ENCODE measurements around the gene BAD. TPM values are rescaled to one million over a fixed set of nuclear protein-coding genes. Genes with fewer than 3 reads are reported as not detected.

Gene BAD
- total and polyA plus RNA-seq, 3 experiments from 2014 or later: 40.4 to 56.5 (median 40.9) TPM

- Mint-ChIP-seq H3K4me3 (peak overlapping the region; percentile 85 to 97 (median 88)), H3K27ac (peak overlapping the region in 7 of 8 donors; percentile 86 to 96 (median 93)), H3K4me1 (peaks cover 41 to 72% (median 53%) of the 10 kb centered on the region in 3 donors), H3K27me3 (peaks cover 0 to 2% of the 10 kb centered on the region in 2 donors), H3K36me3 (peaks cover 0 to 10% (median 0%) of the 10 kb centered on the region in 3 donors), H3K9me3 (no peaks in the 10 kb centered on the region)
- Histone ChIP-seq H3K4me1 (ENCODE audit: insufficient read depth, low read length) (peaks cover 59% of the 10 kb centered on the region), H3K27me3 (ENCODE audit: insufficient read depth, low read length, poor library complexity, severe bottlenecking) (no peaks in the 10 kb centered on the region), H3K9me3 (ENCODE audit: low read length) (no peaks in the 10 kb centered on the region), H3K4me3 (ENCODE audit: low read length) (peak overlapping the region; percentile 70), H3K36me3 (ENCODE audit: insufficient read depth, low read length) (peaks cover 2% of the 10 kb centered on the region), H3K27ac (ENCODE audit: low read depth, low read length) (peak overlapping the region; percentile 83)
- ChIA-PET POLR2A (interaction anchor here (0.5 to 1.6 kb wide), 6 partner anchors 12 to 43 kb away, joined by 3 to 9 read pairs (median 4); partner anchors contain the start of genes FKBP2, PPP1R14B and STIP1), CTCF (interaction anchor here (0.9 to 1.6 kb wide), 5 partner anchors 21 to 72 kb away, joined by 3 to 7 read pairs (median 5); partner anchors contain the start of gene FERMT3)
- DNase-seq: peak in 1 of 5 donors; percentile 46
Measured at GRCh38 chr11:64229090-64229743, 55.2 kb downstream of the BAD start.

- Mint-ChIP-seq H3K4me1 (peaks cover 35 to 65% (median 43%) of the 10 kb centered on the region in 3 donors), H3K27me3 (no peaks in the 10 kb centered on the region), H3K9me3 (no peaks in the 10 kb centered on the region), H3K36me3 (peaks cover 0 to 16% (median 0%) of the 10 kb centered on the region in 3 donors), H3K4me3 (peak overlapping the region; percentile 90 to 94 (median 92)), H3K27ac (peak overlapping the region; percentile 79 to 96 (median 90))
- Histone ChIP-seq H3K27ac (ENCODE audit: low read depth, low read length) (peak overlapping the region; percentile 88), H3K27me3 (ENCODE audit: insufficient read depth, low read length, poor library complexity, severe bottlenecking) (no peaks in the 10 kb centered on the region), H3K36me3 (ENCODE audit: insufficient read depth, low read length) (peaks cover 5% of the 10 kb centered on the region), H3K4me3 (ENCODE audit: low read length) (peak overlapping the region; percentile 90), H3K9me3 (ENCODE audit: low read length) (no peaks in the 10 kb centered on the region), H3K4me1 (ENCODE audit: insufficient read depth, low read length) (peaks cover 48% of the 10 kb centered on the region)
- ChIA-PET CTCF (interaction anchor here (1.2 to 12.0 kb wide), 8 partner anchors 9 to 77 kb away, joined by 4 to 143 read pairs (median 6); partner anchors contain the start of genes BAD, CATSPERZ and FERMT3), POLR2A (interaction anchor here (1.9 to 6.2 kb wide), 4 partner anchors 13 to 76 kb away, joined by 8 to 69 read pairs (median 10); partner anchors contain the start of genes FERMT3, FKBP2 and PPP1R14B)
- DNase-seq: no peak
Measured at GRCh38 chr11:64227405-64227956, 57.0 kb downstream of the BAD start.

GRCh38 chr11:64226507-64227051 is 57.9 kb downstream of the BAD start:
- no peaks in the 10 kb centered on the region for H3K27me3 ChIP-seq (ENCODE audit: insufficient read depth, low read length, poor library complexity, severe bottlenecking)
- Mint-ChIP-seq H3K4me1 (peaks cover 32 to 56% (median 36%) of the 10 kb centered on the region in 3 donors), H3K27ac (peak overlapping the region; percentile 79 to 96 (median 89)), H3K4me3 (peak overlapping the region; percentile 90 to 94 (median 92)), H3K27me3 (no peaks in the 10 kb centered on the region), H3K36me3 (peaks cover 0 to 18% (median 0%) of the 10 kb centered on the region in 3 donors), H3K9me3 (no peaks in the 10 kb centered on the region)
- ChIA-PET CTCF (interaction anchor here (0.8 to 12.0 kb wide), 13 partner anchors 9 to 78 kb away, joined by 3 to 143 read pairs (median 5); partner anchors contain the start of genes BAD, CATSPERZ, FERMT3 and STIP1), POLR2A (interaction anchor here (0.5 to 6.2 kb wide), 13 partner anchors 9 to 76 kb away, joined by 3 to 69 read pairs (median 7); partner anchors contain the start of genes FERMT3, FKBP2, GPR137 and PPP1R14B)
- peaks cover 5% of the 10 kb centered on the region for H3K36me3 ChIP-seq (ENCODE audit: insufficient read depth, low read length)
- H3K4me3 ChIP-seq (ENCODE audit: low read length): peak overlapping the region; percentile 90
- no peaks in the 10 kb centered on the region for H3K9me3 ChIP-seq (ENCODE audit: low read length)
- peak overlapping the region; percentile 88 for H3K27ac ChIP-seq (ENCODE audit: low read depth, low read length)
- H3K4me1 ChIP-seq (ENCODE audit: insufficient read depth, low read length): peaks cover 42% of the 10 kb centered on the region
- DNase-seq: peak; percentile 56 to 78 (median 62)

GRCh38 chr11:64225608-64226506 is 58.6 kb downstream of the BAD start, which contains the start of the genes NUDT22 and TRPT1:
Gene NUDT22, plus strand, starts transcription at chr11:64226274. Its CDS starts 379 bp downstream, at chr11:64226653.
Gene TRPT1, minus strand, starts transcription at chr11:64226186. Its CDS starts 326 bp downstream, at chr11:64225860.
- Mint-ChIP-seq H3K9me3 (no peaks in the 10 kb centered on the region), H3K36me3 (peaks cover 0 to 24% (median 0%) of the 10 kb centered on the region in 3 donors), H3K27me3 (no peaks in the 10 kb centered on the region), H3K4me1 (peaks cover 30 to 51% (median 31%) of the 10 kb centered on the region in 3 donors), H3K27ac (peak within 1 kb of the TSS; percentile 89 to 96 (median 93)), H3K4me3 (peak within 1 kb of the TSS; percentile 90 to 94 (median 92))
- Histone ChIP-seq H3K36me3 (ENCODE audit: insufficient read depth, low read length) (peaks cover 9% of the 10 kb centered on the region), H3K27ac (ENCODE audit: low read depth, low read length) (peak within 1 kb of the TSS; percentile 88), H3K27me3 (ENCODE audit: insufficient read depth, low read length, poor library complexity, severe bottlenecking) (no peaks in the 10 kb centered on the region), H3K4me1 (ENCODE audit: insufficient read depth, low read length) (peaks cover 35% of the 10 kb centered on the region), H3K9me3 (ENCODE audit: low read length) (no peaks in the 10 kb centered on the region), H3K4me3 (ENCODE audit: low read length) (peak within 1 kb of the TSS; percentile 90)
- DNase-seq: peak; percentile 86 to 93 (median 88)
- CTCF ChIA-PET: interaction anchor here (0.7 to 12.0 kb wide), 16 partner anchors 8 to 78 kb away, joined by 3 to 143 read pairs (median 5); partner anchors contain the start of genes BAD, CATSPERZ, FERMT3 and STIP1
- POLR2A ChIA-PET: interaction anchor here (0.5 to 6.2 kb wide), 15 partner anchors 10 to 78 kb away, joined by 3 to 69 read pairs (median 4); partner anchors contain the start of genes FERMT3, FKBP2, GPR137 and PPP1R14B

- CTCF ChIA-PET: interaction anchor here (0.7 to 12.0 kb wide), 6 partner anchors 10 to 79 kb away, joined by 3 to 143 read pairs (median 6); partner anchors contain the start of gene FERMT3
- Mint-ChIP-seq H3K9me3 (no peaks in the 10 kb centered on the region), H3K27ac (peak overlapping the region; percentile 63 to 96 (median 91)), H3K36me3 (peaks cover 0 to 29% (median 0%) of the 10 kb centered on the region in 3 donors), H3K27me3 (no peaks in the 10 kb centered on the region), H3K4me3 (peak overlapping the region; percentile 90 to 94 (median 92)), H3K4me1 (peaks cover 29 to 45% (median 30%) of the 10 kb centered on the region in 3 donors)
- H3K36me3 ChIP-seq (ENCODE audit: insufficient read depth, low read length): peaks cover 16% of the 10 kb centered on the region
- peak in 1 of 5 donors; percentile 51 for DNase-seq
- POLR2A ChIA-PET: interaction anchor here (0.6 to 6.2 kb wide), 6 partner anchors 15 to 79 kb away, joined by 3 to 69 read pairs (median 8); partner anchors contain the start of genes FERMT3, FKBP2, PPP1R14B and STIP1
- no peaks in the 10 kb centered on the region for H3K9me3 ChIP-seq (ENCODE audit: low read length)
- peaks cover 33% of the 10 kb centered on the region for H3K4me1 ChIP-seq (ENCODE audit: insufficient read depth, low read length)
- H3K27me3 ChIP-seq (ENCODE audit: insufficient read depth, low read length, poor library complexity, severe bottlenecking): no peaks in the 10 kb centered on the region
- H3K4me3 ChIP-seq (ENCODE audit: low read length): peak overlapping the region; percentile 90
- H3K27ac ChIP-seq (ENCODE audit: low read depth, low read length): peak overlapping the region; percentile 88
Measured at GRCh38 chr11:64224891-64225607, 59.4 kb downstream of the BAD start.

GRCh38 chr11:64224151-64224890 is 60.1 kb downstream of the BAD start:
- no peaks in the 10 kb centered on the region for H3K27me3 Mint-ChIP-seq
- ChIA-PET CTCF (interaction anchor here (0.6 to 12.0 kb wide), 11 partner anchors 8 to 107 kb away, joined by 3 to 143 read pairs (median 5); partner anchors contain the start of genes FERMT3 and STIP1), POLR2A (interaction anchor here (1.0 to 6.2 kb wide), 6 partner anchors 9 to 61 kb away, joined by 3 to 69 read pairs (median 4); partner anchors contain the start of genes FERMT3, GPR137, PPP1R14B and STIP1)
- Histone ChIP-seq H3K36me3 (ENCODE audit: insufficient read depth, low read length) (peaks cover 24% of the 10 kb centered on the region), H3K27me3 (ENCODE audit: insufficient read depth, low read length, poor library complexity, severe bottlenecking) (no peaks in the 10 kb centered on the region), H3K27ac (ENCODE audit: low read depth, low read length) (no peak overlapping the region), H3K4me3 (ENCODE audit: low read length) (no peak overlapping the region), H3K9me3 (ENCODE audit: low read length) (no peaks in the 10 kb centered on the region), H3K4me1 (ENCODE audit: insufficient read depth, low read length) (peaks cover 26% of the 10 kb centered on the region)
- peaks cover 22 to 38% (median 23%) of the 10 kb centered on the region in 3 donors for H3K4me1 Mint-ChIP-seq
- peak overlapping the region in 6 of 8 donors; percentile 34 to 77 (median 66) for H3K27ac Mint-ChIP-seq
- DNase-seq: peak in 1 of 5 donors; percentile 46
- no peaks in the 10 kb centered on the region for H3K9me3 Mint-ChIP-seq
- peak overlapping the region in 6 of 7 donors; percentile 23 to 93 (median 91) for H3K4me3 Mint-ChIP-seq
- H3K36me3 Mint-ChIP-seq: peaks cover 0 to 36% (median 0%) of the 10 kb centered on the region in 3 donors
